ENCODE results near the gene ANTXR1.

GRCh38 chr2:69082430-69082997, 69.5 kb downstream of the ANTXR1 start:
- no peak for TF ChIP-seq CTCF (conservative IDR thresholded peaks at IDR 0.05)
- no peak for TF ChIP-seq EZH2 (IDR thresholded peaks at IDR 0.05; ENCODE audit: low read depth)
